H9 (cell line): ENCODE measurements around the gene KAT2B. TPM values are rescaled to one million over a fixed set of nuclear protein-coding genes. Genes with fewer than 3 reads are reported as not detected.

Experiments
- DNase-seq: peaks from one replicate; pipeline ENCODE4 v3.0.0-alpha.2; 2017
- H2AFZ ChIP-seq: one replicate; pipeline ENCODE4 v1.6.1; 2013; ENCODE audit warnings: mild to moderate bottlenecking, low read length, control low read depth, moderate library complexity
- H2AK5ac ChIP-seq: 2 replicates; pipeline ENCODE4 v1.6.1; 2013; ENCODE audit warnings: low read length, control low read depth, mixed read lengths; ENCODE audit not compliant: insufficient read length
- H2BK120ac ChIP-seq: one replicate; pipeline ENCODE4 v1.6.1; 2013; ENCODE audit warnings: low read depth, mild to moderate bottlenecking, low read length, control low read depth, inconsistent platforms; ENCODE audit not compliant: poor library complexity, severe bottlenecking
- H2BK12ac ChIP-seq: 2 replicates; pipeline ENCODE4 v1.6.1; 2013; ENCODE audit warnings: low read length, control low read depth, mixed read lengths, low read depth; ENCODE audit not compliant: insufficient read length
- H2BK15ac ChIP-seq: 2 replicates; pipeline ENCODE4 v1.6.1; 2013; ENCODE audit warnings: low read depth, low read length, control low read depth
- H2BK20ac ChIP-seq: one replicate; pipeline ENCODE4 v1.6.1; 2013; ENCODE audit warnings: low read depth, mild to moderate bottlenecking, low read length, control low read depth, inconsistent platforms; ENCODE audit not compliant: poor library complexity, severe bottlenecking
- H2BK5ac ChIP-seq: 2 replicates; pipeline ENCODE4 v1.6.1; 2013; ENCODE audit warnings: low read length, control low read depth, mixed read lengths; ENCODE audit not compliant: insufficient read length
- H3K14ac ChIP-seq: 2 replicates; pipeline ENCODE4 v1.6.1; 2013; ENCODE audit warnings: low read length, control low read depth; ENCODE audit not compliant: insufficient read depth
- H3K18ac ChIP-seq: 2 replicates; pipeline ENCODE4 v1.6.1; 2013; ENCODE audit warnings: low read depth, mild to moderate bottlenecking, mixed read lengths, low read length, control low read depth; ENCODE audit not compliant: insufficient read length
- H3K23ac ChIP-seq: 2 replicates; pipeline ENCODE4 v1.6.1; 2013; ENCODE audit warnings: low read length, control low read depth, mixed read lengths, low read depth; ENCODE audit not compliant: insufficient read length
- H3K23me2 ChIP-seq: 2 replicates; pipeline ENCODE4 v1.6.1; 2013; ENCODE audit warnings: low read depth, mild to moderate bottlenecking, mixed read lengths, low read length, control low read depth; ENCODE audit not compliant: insufficient read length, poor library complexity, severe bottlenecking
- H3K27ac ChIP-seq: 2 replicates; pipeline ENCODE4 v1.5.1; 2013; ENCODE audit warnings: low read length, control low read depth, mixed read lengths, low read depth; ENCODE audit not compliant: insufficient read length
- H3K27me3 ChIP-seq: 2 replicates; pipeline ENCODE4 v1.6.1; 2013; ENCODE audit warnings: low read length, control low read depth, inconsistent platforms; ENCODE audit not compliant: insufficient read depth
- H3K4ac ChIP-seq: 2 replicates; pipeline ENCODE4 v1.6.1; 2013; ENCODE audit warnings: low read depth, mild to moderate bottlenecking, control low read depth, inconsistent platforms, low read length, moderate library complexity
- H3K4me1 ChIP-seq: 2 replicates; pipeline ENCODE4 v1.6.1; 2013; ENCODE audit warnings: low read length, control low read depth, inconsistent platforms; ENCODE audit not compliant: insufficient read depth
- H3K4me2 ChIP-seq: 2 replicates; pipeline ENCODE4 v1.6.1; 2013; ENCODE audit warnings: low read length, control low read depth, mixed read lengths; ENCODE audit not compliant: insufficient read length, insufficient read depth
- H3K56ac ChIP-seq: 2 replicates; pipeline ENCODE4 v1.6.1; 2013; ENCODE audit warnings: low read depth, mild to moderate bottlenecking, mixed read lengths, low read length, control low read depth; ENCODE audit not compliant: insufficient read length
- H3K79me1 ChIP-seq: 2 replicates; pipeline ENCODE4 v1.6.1; 2013; ENCODE audit warnings: low read depth, mild to moderate bottlenecking, moderate library complexity, low read length, control low read depth, inconsistent platforms; ENCODE audit not compliant: insufficient read depth, poor library complexity, severe bottlenecking
- H3K79me2 ChIP-seq: 2 replicates; pipeline ENCODE4 v1.6.1; 2013; ENCODE audit warnings: low read length, control low read depth, inconsistent platforms; ENCODE audit not compliant: insufficient read depth
- H3K9ac ChIP-seq: 2 replicates; pipeline ENCODE4 v1.6.1; 2013; ENCODE audit warnings: low read length, control low read depth, mixed read lengths; ENCODE audit not compliant: insufficient read length; ENCODE audit errors: extremely low read depth
- H3K9me3 ChIP-seq: one replicate; pipeline ENCODE4 v1.6.1; 2013; ENCODE audit warnings: low read depth, low read length, inconsistent platforms; ENCODE audit not compliant: control insufficient read depth
- H3T11ph ChIP-seq: one replicate; pipeline ENCODE4 v1.6.1; 2013; ENCODE audit warnings: mild to moderate bottlenecking, low read length, control low read depth, inconsistent platforms
- H4K20me1 ChIP-seq: one replicate; pipeline ENCODE4 v1.6.1; 2013; ENCODE audit not compliant: control insufficient read depth, insufficient read length, insufficient read depth
- H4K5ac ChIP-seq: 2 replicates; pipeline ENCODE4 v1.6.1; 2013; ENCODE audit warnings: low read depth, mild to moderate bottlenecking, mixed read lengths, low read length, control low read depth; ENCODE audit not compliant: insufficient read length
- H4K8ac ChIP-seq: replicated peaks from 2 replicates; pipeline ENCODE4 v1.6.1; 2013; ENCODE audit warnings: low read length, control low read depth, mixed read lengths, low read depth; ENCODE audit not compliant: insufficient read length
- H4K91ac ChIP-seq: 2 replicates; pipeline ENCODE4 v1.6.1; 2013; ENCODE audit warnings: low read depth, mild to moderate bottlenecking, moderate library complexity, mixed read lengths, low read length, control low read depth; ENCODE audit not compliant: insufficient read length
- H3K27ac Mint-ChIP-seq, 3 experiments: 2 replicates in 2 of 3; 3 replicates in 1 of 3; pipeline ENCODE4 v1.8.0; 2020 to 2021; ENCODE audit warnings: mixed read lengths in 3 of 3, mild to moderate bottlenecking in 1 of 3, moderate library complexity in 1 of 3
- H3K27me3 Mint-ChIP-seq: 2 replicates; pipeline ENCODE4 v1.8.0; 2021; ENCODE audit warnings: low read depth, mild to moderate bottlenecking, moderate library complexity, mixed read lengths
- H3K36me3 Mint-ChIP-seq, 3 experiments: 2 replicates in 2 of 3; 3 replicates in 1 of 3; pipeline ENCODE4 v1.8.0; 2020 to 2021; ENCODE audit warnings: low read depth in 3 of 3, mixed read lengths in 3 of 3; ENCODE audit not compliant: insufficient read depth in 1 of 3
- H3K4me1 Mint-ChIP-seq, 2 experiments: 2 replicates each; pipeline ENCODE4 v1.8.0; 2020; ENCODE audit warnings: mixed read lengths in 2 of 2
- H3K4me3 Mint-ChIP-seq, 2 experiments: 2 replicates in 1 of 2; 3 replicates in 1 of 2; pipeline ENCODE4 v1.8.0; 2020 to 2021; ENCODE audit warnings: mild to moderate bottlenecking in 2 of 2, mixed read lengths in 2 of 2, moderate library complexity in 1 of 2
- H3K9me3 Mint-ChIP-seq, 2 experiments: 2 replicates in 1 of 2; 3 replicates in 1 of 2; pipeline ENCODE4 v1.8.0; 2020; ENCODE audit warnings: mild to moderate bottlenecking in 2 of 2, mixed read lengths in 2 of 2, moderate library complexity in 1 of 2
- CTCF ChIP-seq: fragments of 200-600 bp; sonication (generic); conservative IDR thresholded peaks from 3 replicates; pipeline ENCODE4 v1.8.0; 2021; ENCODE audit warnings: antibody characterized with exemption, mild to moderate bottlenecking
- WGBS: extraction: QIAGEN DNeasy Blood & Tissue Kit; methylation state at CpG from one replicate; pipeline ENCODE4 v1.1.7; 2013; ENCODE audit warnings: missing lambda C conversion rate, low lambda C conversion rate, mixed read lengths; ENCODE audit not compliant: insufficient read length; ENCODE audit errors: extremely low coverage; 5-methylcytosine and 5-hydroxymethylcytosine counted together
- total RNA-seq: library from RNA; stranded (reverse); gene quantifications from 2 replicates; pipeline ENCODE4 v1.2.1, GENCODE V29; 2021

Gene KAT2B
- total RNA-seq, 1 experiment from 2014 or later = 6.3 TPM

- no peak overlapping the region for H3T11ph ChIP-seq
Observed at GRCh38 chr3:20060974-20061685, 20.9 kb downstream of the KAT2B start.

More at GRCh38 chr3:20060974-20061685, 20.9 kb downstream of the KAT2B start:
- Histone ChIP-seq H3K4me1 (no peaks in the 10 kb centered on the region), H4K5ac (no peak overlapping the region), H2BK12ac (no peak overlapping the region), H3K18ac (no peak overlapping the region), H3K4ac (no peak overlapping the region), H2BK5ac (no peak overlapping the region), H3K79me2 (no peaks in the 10 kb centered on the region), H2BK20ac (no peak overlapping the region), H3K9ac (no peak overlapping the region), H3K79me1 (no peaks in the 10 kb centered on the region), H2BK120ac (no peak overlapping the region), H3K23ac (no peak overlapping the region), H3K56ac (no peak overlapping the region), H3K9me3 (no peaks in the 10 kb centered on the region), H2AK5ac (no peak overlapping the region), H4K8ac (no peak overlapping the region), H3K23me2 (no peaks in the 10 kb centered on the region), H3K14ac (no peak overlapping the region), H2AFZ (no peak overlapping the region), H3K27me3 (no peaks in the 10 kb centered on the region), H2BK15ac (no peak overlapping the region), H4K20me1 (no peaks in the 10 kb centered on the region), H4K91ac (no peak overlapping the region), H3K4me2 (no peak overlapping the region), H3K27ac (no peak overlapping the region)
- Mint-ChIP-seq H3K9me3 (no peaks in the 10 kb centered on the region), H3K4me3 (no peak overlapping the region), H3K4me1 (no peaks in the 10 kb centered on the region), H3K36me3 (peaks cover 0 to 4% (median 0%) of the 10 kb centered on the region in 3 experiments; a peak in 1 of 7 replicates), H3K27ac (no peak overlapping the region), H3K27me3 (no peaks in the 10 kb centered on the region)
- no CpG with 5 or more reads among the region's 4 CpGs for WGBS
- DNase-seq = no peak
- no peak for TF ChIP-seq CTCF
